Lung (tissue), 12 donors: Measurements from ENCODE around the gene MLIP. TPM values are rescaled to one million over a fixed set of nuclear protein-coding genes. Genes with fewer than 3 reads are reported as not detected.
"Not testable (repeated sequence)": the region's sequence is repeated elsewhere in the genome, so short reads cannot be mapped to it uniquely, and the experiment has no call there.

Experiments
- ATAC-seq: fragments of 200-7000 bp; cut with Tn5 transposase; one replicate; pipeline ENCODE4 v1.9.1; 2020; ENCODE audit warnings: moderate number of reproducible peaks; ENCODE audit not compliant: insufficient read depth, low FRiP score
- DNase-seq, 3 donors: peaks; one replicate each; pipeline ENCODE4 v3.0.0-alpha.2; 2013 to 2017
- H3K27ac ChIP-seq, 2 donors: one replicate each; pipeline ENCODE4 v1.5.1; 2013; ENCODE audit warnings: mild to moderate bottlenecking in 2 of 2, moderate library complexity in 2 of 2, control low read depth in 1 of 2, inconsistent platforms in 1 of 2, low read depth in 1 of 2, low read length in 1 of 2
- H3K27me3 ChIP-seq, 3 donors: one replicate each; pipeline ENCODE4 v1.5.1; 2013; ENCODE audit warnings: low read length in 2 of 3; ENCODE audit not compliant: control insufficient read depth in 3 of 3, insufficient read depth in 3 of 3
- H3K36me3 ChIP-seq, 4 donors: one replicate each; pipeline ENCODE4 v1.5.1; 2013; ENCODE audit warnings: low read length in 4 of 4, mild to moderate bottlenecking in 1 of 4, moderate library complexity in 1 of 4; ENCODE audit not compliant: control insufficient read depth in 4 of 4, insufficient read depth in 4 of 4
- H3K4me1 ChIP-seq, 5 donors: one replicate each; pipeline ENCODE4 v1.5.1; 2013; ENCODE audit warnings: low read length in 5 of 5, mild to moderate bottlenecking in 2 of 5, moderate library complexity in 1 of 5; ENCODE audit not compliant: control insufficient read depth in 5 of 5, insufficient read depth in 5 of 5
- H3K4me3 ChIP-seq: one replicate; pipeline ENCODE4 v1.5.1; 2013; ENCODE audit warnings: mild to moderate bottlenecking, control low read depth, moderate library complexity
- H3K9ac ChIP-seq, 2 donors: one replicate each; pipeline ENCODE4 v1.5.1; 2013; ENCODE audit warnings: low read length in 2 of 2, control low read depth in 1 of 2; ENCODE audit not compliant: insufficient read depth in 1 of 2
- H3K9me3 ChIP-seq, 4 donors: one replicate each; pipeline ENCODE4 v1.5.1; 2013; ENCODE audit warnings: low read length in 3 of 4, mild to moderate bottlenecking in 1 of 4, moderate library complexity in 1 of 4; ENCODE audit not compliant: control insufficient read depth in 4 of 4, insufficient read depth in 3 of 4
- CTCF ChIP-seq: IDR thresholded peaks from 2 replicates; pipeline ENCODE4 v1.5.1; 2012; ENCODE audit warnings: mild to moderate bottlenecking; ENCODE audit errors: control extremely low read depth, extremely low read depth
- WGBS, 2 donors: extraction: QIAGEN DNeasy Blood & Tissue Kit; methylation state at CpG; one replicate each; pipeline ENCODE4 v1.1.7; 2013; 5-methylcytosine and 5-hydroxymethylcytosine counted together
- polyA plus RNA-seq, 2 donors: library from polyadenylated mRNA; stranded (reverse); fragments of 200-250 nt; gene quantifications; one replicate each; pipeline ENCODE4 v1.2.1, GENCODE V29; 2013
- total RNA-seq, 2 donors: library from RNA; depleted of rRNA in 1 of 2; stranded (reverse); fragments of >200 nt in 1 of 2; gene quantifications; one replicate each; pipeline ENCODE4 v1.2.1, GENCODE V29; 2014 to 2021
- donor health status: control.
- donor health status: control.
- donor health status: Bipolar disorder and iron deficiency.
- donor health status: healthy.
- donor health status: DM: yes; HTN: yes; CAD: no.

Gene MLIP
- total and polyA plus RNA-seq, 4 donors: 0.16 to 1.3 (median 0.35) TPM

GRCh38 chr6:54245265-54245664 lies 134.0 kb downstream of the MLIP start:
- Histone ChIP-seq H3K36me3 (peaks cover 0 to 3% (median 0%) of the 10 kb centered on the region in 4 donors), H3K4me3 (no peak overlapping the region), H3K27ac (no peak overlapping the region), H3K9me3 (no peaks in the 10 kb centered on the region), H3K9ac (no peak overlapping the region), H3K27me3 (no peaks in the 10 kb centered on the region), H3K4me1 (peaks cover 0 to 3% (median 0%) of the 10 kb centered on the region in 5 donors)
- DNase-seq (no peak), ATAC-seq (no peak)
- WGBS, 2 donors: 87 to 91% methylated on average over 2 of the region's 2 CpGs
- no peak for TF ChIP-seq CTCF

- H3K27me3 ChIP-seq: no peaks in the 10 kb centered on the region
- H3K4me3 ChIP-seq: no peak overlapping the region
- no peak overlapping the region for H3K27ac ChIP-seq
- no peak overlapping the region for H3K9ac ChIP-seq
- peaks cover 0 to 3% (median 0%) of the 10 kb centered on the region in 5 donors for H3K4me1 ChIP-seq
- H3K9me3 ChIP-seq: no peaks in the 10 kb centered on the region
- ATAC-seq (no peak), DNase-seq (no peak)
- H3K36me3 ChIP-seq: peaks cover 0 to 3% (median 0%) of the 10 kb centered on the region in 4 donors
- no peak for TF ChIP-seq CTCF
These were observed 137.1 kb downstream of the MLIP start for GRCh38 chr6:54248319-54248718.

GRCh38 chr6:54248994-54249393 lies 137.8 kb downstream of the MLIP start:
- Histone ChIP-seq H3K4me3 (no peak overlapping the region), H3K27me3 (no peaks in the 10 kb centered on the region), H3K36me3 (peaks cover 0 to 3% (median 0%) of the 10 kb centered on the region in 4 donors), H3K9ac (no peak overlapping the region), H3K27ac (no peak overlapping the region), H3K9me3 (no peaks in the 10 kb centered on the region), H3K4me1 (no peaks in the 10 kb centered on the region)
- ATAC-seq (no peak), DNase-seq (no peak)
- TF ChIP-seq CTCF: no peak
- WGBS, 2 donors: 89 to 91% methylated on average over 1 of the region's 1 CpG

- H3K36me3 ChIP-seq, ATAC-seq: not testable (repeated sequence)
- WGBS, 2 donors: 90 to 96% methylated on average over 2 of the region's 2 CpGs
These were observed 138.6 kb downstream of the MLIP start for GRCh38 chr6:54249812-54250211.

More at GRCh38 chr6:54249812-54250211, 138.6 kb downstream of the MLIP start:
- H3K27me3 ChIP-seq, H3K9me3 ChIP-seq, H3K9ac ChIP-seq, H3K4me1 ChIP-seq, H3K27ac ChIP-seq, DNase-seq, H3K4me3 ChIP-seq: not testable (repeated sequence)
